Measurements from ENCODE around the gene ACSL1.

DNA sequence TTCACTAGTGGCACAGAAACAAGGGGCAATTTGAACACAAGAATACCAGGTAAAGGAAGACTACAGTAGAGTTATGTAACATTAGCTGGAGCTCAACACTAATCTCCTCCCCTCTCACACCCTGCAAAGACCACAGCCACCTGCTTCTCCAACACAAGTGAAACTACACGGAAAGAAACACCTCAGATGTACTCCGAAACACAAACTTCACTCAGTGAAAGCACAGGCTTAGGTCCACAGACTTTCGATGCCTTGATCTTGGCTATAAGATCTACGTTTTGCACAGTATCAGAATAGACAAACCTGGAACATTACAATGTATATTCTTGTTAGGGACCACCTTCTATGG is 7.6 kb downstream of the ACSL1 start:
- TF ChIP-seq EZH2 (IDR thresholded peaks at IDR 0.05; ENCODE audit: low read length, unreplicated experiment), result no peak
- TF ChIP-seq, protein P1, sequence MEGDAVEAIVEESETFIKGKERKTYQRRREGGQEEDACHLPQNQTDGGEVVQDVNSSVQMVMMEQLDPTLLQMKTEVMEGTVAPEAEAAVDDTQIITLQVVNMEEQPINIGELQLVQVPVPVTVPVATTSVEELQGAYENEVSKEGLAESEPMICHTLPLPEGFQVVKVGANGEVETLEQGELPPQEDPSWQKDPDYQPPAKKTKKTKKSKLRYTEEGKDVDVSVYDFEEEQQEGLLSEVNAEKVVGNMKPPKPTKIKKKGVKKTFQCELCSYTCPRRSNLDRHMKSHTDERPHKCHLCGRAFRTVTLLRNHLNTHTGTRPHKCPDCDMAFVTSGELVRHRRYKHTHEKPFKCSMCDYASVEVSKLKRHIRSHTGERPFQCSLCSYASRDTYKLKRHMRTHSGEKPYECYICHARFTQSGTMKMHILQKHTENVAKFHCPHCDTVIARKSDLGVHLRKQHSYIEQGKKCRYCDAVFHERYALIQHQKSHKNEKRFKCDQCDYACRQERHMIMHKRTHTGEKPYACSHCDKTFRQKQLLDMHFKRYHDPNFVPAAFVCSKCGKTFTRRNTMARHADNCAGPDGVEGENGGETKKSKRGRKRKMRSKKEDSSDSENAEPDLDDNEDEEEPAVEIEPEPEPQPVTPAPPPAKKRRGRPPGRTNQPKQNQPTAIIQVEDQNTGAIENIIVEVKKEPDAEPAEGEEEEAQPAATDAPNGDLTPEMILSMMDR (conservative IDR thresholded peaks at IDR 0.05; ENCODE audit: low read depth, low read length), result no peak
- TF ChIP-seq EZH2phosphoT487 (IDR thresholded peaks at IDR 0.05; ENCODE audit: borderline replicate concordance, low read length), result no peak
